SK-N-SH treated with all-trans-retinoic acid at 6 μM for 48 hours (cell line): Measurements from ENCODE around the gene HS1BP3.

Experiments used
- ARNTL ChIP-seq: fragments of 450-650 bp; formaldehyde crosslinking; IDR thresholded peaks from 2 replicates; pipeline ENCODE4 v1.5.0; 2020; ENCODE audit warnings: low read depth, mild to moderate bottlenecking, moderate library complexity, borderline replicate concordance
- CSRNP3 ChIP-seq: fragments of 250-450 bp; sonication (Bioruptor Pico); IDR thresholded peaks from 2 replicates; pipeline ENCODE4 v1.5.1; 2021; ENCODE audit warnings: mild to moderate bottlenecking, moderate library complexity
- POU6F1 ChIP-seq: fragments of 250-450 bp; sonication (Bioruptor Pico); IDR thresholded peaks from 2 replicates; pipeline ENCODE4 v1.8.0; 2021; ENCODE audit warnings: low read depth, mild to moderate bottlenecking, moderate library complexity, borderline replicate concordance

GRCh38 chr2:20671736-20672080 lies 20.8 kb upstream of the HS1BP3 start:
- TF ChIP-seq ARNTL (no peak), CSRNP3 (CRISPR knock-in tag) (no peak), POU6F1 (CRISPR knock-in tag) (no peak)
